Non-pigmented ciliary epithelial cell (primary cell): ENCODE data around the gene SNAI3.

Source experiments
- DNase-seq: peaks from one replicate; pipeline ENCODE4 v3.0.0-alpha.2; 2010; ENCODE audit warnings: low read depth

Gene SNAI3

GRCh38 chr16:88721236-88721635 lies 34.9 kb upstream of the SNAI3 start:
- DNase-seq, result no peak

- no peak for DNase-seq
Measured at GRCh38 chr16:88720396-88720970, 34.2 kb upstream of the SNAI3 start.

- DNase-seq, result no peak
Measured at GRCh38 chr16:88719933-88720296, 33.6 kb upstream of the SNAI3 start.

- no peak for DNase-seq
Measured at GRCh38 chr16:88719267-88719932, 33.1 kb upstream of the SNAI3 start.

- DNase-seq, result no peak
Measured at GRCh38 chr16:88718178-88718577, 31.9 kb upstream of the SNAI3 start.

DNA sequence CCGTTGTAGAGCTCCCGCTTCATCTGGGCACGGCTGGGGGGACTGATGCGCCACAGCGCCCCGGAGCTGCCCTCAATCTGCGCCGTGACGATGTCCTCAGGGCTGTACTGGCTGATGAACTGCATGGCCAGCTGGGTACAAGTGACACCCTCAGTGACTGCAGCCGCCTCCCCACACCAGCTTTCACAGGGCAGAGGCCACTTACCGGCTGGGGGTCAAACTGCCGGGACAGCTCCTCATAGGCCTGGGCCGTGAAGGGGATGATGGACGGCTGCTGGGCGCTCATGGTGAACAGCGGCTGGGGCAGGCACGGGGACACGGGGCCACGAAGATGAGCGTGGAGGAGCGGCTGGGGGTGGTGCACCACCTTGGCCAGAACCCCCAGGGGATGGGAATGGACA lies 30.3 kb upstream of the SNAI3 start:
- DNase-seq, result no peak

DNA sequence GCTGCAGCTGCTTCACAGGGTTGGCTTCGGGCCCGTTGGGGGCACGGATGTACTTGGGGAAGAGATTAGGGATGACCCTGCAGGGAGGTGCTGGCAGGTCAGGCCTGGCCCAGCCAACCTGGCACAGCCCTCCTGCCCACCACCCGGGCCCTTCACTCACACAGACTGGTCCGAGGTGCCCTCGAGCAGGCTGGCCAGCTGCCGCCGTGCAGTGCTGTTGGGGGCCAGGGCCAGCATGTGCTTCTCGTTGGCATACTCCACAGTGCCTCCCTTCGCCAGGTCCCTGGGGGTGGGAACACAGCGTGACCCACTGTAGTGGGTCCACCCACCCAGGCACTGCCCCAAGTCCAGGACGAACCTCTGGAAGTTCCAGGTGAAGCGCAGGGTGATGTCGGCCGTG lies 29.9 kb upstream of the SNAI3 start:
- no peak for DNase-seq

DNA sequence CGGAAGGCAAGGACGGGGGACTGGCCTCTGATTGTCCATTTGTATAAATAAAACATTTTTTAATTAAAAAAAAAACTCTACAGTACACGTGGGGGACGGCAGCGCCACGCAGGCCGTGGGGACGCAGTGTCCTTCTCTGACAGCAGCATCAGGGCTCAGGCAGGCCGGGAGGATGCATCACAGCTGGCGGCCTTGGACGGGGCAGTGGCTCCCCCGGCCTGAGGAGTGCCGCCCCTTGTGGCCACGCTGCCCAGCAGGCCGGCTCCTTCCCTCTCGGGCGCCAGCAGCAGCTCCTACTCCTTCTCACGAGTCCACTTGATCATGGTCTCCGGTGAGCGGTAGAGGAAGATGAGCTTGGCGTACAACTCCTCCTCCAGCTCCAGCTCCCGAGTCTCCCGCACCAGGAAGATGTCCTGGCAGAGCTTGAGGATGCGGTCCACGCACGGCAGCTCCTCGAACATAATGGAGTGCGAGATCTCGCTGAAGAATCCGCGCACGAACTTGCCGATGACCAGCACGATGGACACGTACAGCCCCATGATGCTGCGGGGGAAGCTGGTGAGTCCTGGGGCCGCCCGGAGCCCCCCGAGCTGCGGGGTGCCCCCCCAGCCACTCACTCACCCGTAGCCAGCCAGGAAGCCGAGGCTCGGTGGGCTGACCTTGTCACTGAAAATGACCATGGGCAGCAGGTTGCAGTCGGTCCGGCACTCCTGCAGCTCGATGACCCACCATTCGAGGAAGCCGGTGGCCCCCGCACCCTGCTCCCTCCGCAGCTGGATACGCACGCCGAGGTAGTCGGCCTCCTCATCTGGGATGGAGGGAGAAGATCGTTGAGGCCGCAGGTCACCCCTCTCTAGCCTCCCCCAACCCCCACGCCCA lies 29.2 kb upstream of the SNAI3 start:
- DNase-seq, result no peak

DNA sequence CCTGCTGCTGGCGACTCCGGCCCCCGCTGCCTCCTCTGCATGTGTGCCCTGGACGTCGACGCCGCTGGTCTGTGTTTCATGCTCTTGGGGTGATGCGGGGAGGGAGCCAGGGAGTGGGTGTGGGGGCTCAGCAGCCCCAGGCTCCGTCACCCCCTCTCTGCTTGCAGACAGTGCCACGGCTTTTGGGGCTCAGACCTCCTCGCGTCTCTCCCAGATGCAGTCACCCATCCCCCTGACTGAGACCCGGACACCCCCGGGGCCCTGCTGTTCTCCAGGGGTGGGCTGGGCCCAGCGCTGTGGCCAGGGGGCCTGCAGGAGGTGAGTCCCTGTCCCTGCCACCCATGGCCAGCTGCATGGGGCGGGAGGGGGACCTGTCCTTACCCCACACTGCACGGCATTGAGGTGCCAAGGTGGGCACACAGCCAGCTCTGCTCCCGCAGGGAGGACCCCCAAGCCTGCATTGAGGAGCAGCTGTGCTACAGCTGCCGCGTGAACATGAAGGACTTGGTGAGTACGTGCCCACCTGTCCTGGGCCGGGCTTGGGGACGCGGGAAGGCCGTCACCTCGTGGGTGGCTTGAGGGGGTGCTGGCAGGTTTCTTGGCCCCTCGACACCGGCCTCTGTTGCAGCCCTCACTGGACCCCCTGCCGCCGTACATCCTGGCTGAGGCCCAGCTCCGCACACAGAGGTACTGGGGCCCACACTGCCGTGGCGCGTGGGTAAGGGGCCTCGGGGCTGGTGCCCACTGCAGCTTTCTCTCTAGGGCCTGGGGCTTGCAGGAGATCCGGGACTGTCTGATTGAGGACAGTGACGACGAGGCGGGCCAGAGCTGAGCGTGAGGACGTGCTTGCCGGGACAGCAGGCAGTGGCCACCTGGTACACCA lies 28.4 kb upstream of the SNAI3 start:
- no peak for DNase-seq

GRCh38 chr16:88713568-88714419 lies 27.5 kb upstream of the SNAI3 start:
- no peak for DNase-seq

- DNase-seq, result no peak
Measured at GRCh38 chr16:88713054-88713453, 26.7 kb upstream of the SNAI3 start.

DNA sequence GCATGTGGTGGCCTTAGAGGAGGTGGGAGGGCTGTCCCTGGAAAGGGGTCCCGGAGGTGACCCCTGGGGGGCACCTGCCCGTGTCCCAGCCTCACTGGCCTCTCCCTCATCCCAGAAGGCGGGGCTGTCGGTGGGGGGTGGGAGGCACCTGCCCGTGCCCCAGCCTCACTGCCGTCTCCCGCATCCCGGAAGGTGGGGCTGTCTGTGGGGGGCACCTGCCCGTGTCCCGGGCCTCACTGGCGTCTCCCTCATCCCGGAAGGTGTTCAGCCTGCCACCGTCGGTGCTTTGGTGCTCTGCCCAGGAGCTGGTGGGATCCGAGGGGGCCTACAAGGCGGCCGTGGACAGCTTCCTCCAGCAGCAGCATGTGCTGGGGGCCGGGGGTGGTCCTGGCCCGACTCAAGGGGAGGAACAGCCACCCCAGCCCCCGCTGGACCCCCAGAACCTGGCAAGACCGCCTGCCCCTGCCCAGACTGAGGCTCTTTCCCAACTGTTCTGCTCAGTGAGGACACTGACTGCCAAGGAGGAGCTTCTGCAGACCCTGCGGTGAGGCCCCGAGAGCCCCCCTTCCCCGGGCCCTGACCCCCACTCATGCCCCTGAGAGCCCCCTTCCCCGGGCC lies 26.2 kb upstream of the SNAI3 start:
- no peak for DNase-seq

- no peak for DNase-seq
Measured at GRCh38 chr16:88711750-88712340, 25.5 kb upstream of the SNAI3 start.

DNA sequence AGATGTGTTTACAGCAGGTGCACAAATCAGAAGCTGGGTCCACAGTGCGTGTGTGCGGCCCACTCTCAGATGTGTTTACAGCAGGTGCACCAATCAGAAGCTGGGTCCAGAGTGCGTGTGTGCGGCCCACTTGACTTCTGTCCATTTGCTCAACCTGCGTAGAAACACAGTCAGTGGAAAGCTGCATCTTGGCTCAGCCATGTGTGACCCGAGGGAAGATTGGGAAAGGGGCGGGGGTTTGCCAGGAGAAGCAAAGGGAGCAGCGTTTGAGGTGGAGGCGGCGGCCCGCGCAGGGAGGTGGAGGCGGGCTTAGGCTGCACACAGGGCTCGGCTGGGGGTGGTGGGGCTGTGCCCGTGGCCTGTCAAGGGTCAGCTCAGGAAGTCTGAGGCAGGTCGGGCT lies 24.2 kb upstream of the SNAI3 start:
- no peak for DNase-seq

- no peak for DNase-seq
Measured at GRCh38 chr16:88706965-88707826, 20.9 kb upstream of the SNAI3 start.

DNA sequence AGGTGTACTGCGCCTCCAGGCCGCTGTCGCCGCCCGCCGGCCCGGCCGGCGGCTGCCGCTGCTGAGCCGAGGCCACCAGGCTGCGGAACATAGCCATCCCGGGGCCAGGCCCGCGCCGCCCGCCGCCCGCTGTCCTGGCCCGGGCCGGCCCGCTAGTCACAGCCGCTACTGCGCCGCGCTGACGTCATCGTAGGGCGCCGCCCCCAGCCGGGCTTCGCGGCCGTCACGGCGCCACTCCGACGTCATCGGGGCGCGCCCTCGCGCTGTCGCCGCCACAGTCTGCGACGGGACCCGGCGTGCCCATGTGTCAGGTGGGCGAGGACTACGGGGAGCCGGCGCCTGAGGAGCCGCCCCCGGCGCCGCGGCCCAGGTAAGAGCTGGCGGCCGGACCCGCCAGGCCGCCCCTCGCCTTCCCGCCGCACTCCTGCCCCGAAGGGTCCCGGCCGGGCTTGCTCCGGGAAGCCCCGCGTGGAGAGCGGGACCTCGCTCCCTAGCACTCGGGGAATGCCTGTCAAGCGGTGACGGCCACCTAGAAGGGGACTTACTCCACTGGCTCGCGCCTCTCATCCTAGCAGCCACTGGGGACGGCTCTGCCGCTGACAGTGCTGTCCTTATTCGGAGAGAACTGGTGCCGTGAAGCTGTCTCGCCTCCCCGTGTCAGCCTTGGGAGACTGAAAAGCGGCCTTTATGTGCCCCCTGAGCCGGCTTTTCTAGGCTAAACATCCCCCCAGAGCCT lies 20.1 kb upstream of the SNAI3 start, which contains the start of the genes CTU2 and RNF166:
Gene CTU2 (plus strand): TSS at position 275 of the 736 bp plus-strand sequence. CDS start 28 bp downstream, at position 303.
Gene RNF166 (minus strand): TSS at position 180 of the 736 bp plus-strand sequence. CDS start 83 bp downstream, at position 97.
- no peak for DNase-seq

DNA sequence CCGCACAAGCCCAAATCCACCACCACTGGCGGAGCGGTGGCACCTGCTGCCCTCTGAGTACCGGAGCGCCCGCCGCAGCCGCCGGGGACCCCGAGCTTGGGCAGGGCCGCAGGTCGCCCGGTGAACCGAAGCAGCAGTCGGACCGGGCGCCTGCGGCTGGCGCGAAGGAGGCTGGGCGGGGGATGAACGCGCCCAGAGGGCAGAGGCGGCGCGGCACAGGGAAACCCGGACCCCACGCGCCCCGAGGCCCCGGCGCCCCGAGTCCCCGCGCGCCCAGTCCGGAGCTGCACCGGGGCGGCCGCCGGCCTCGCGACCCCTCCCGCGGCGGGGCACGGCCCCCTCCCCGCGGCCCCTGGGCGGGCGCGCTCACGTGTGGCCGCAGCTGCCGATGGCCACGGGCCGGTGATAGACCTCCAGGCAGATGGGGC lies 19.5 kb upstream of the SNAI3 start:
- no peak for DNase-seq

- DNase-seq, result no peak
Measured at GRCh38 chr16:88705076-88705684, 18.9 kb upstream of the SNAI3 start.
